Ovary (tissue), 3 donors: ENCODE data around the gene HERC4.

ENCODE experiments used
- POLR2A ChIP-seq: fragments of 450-650 bp; IDR thresholded peaks from one replicate; pipeline ENCODE4 v1.6.1; 2017; ENCODE audit warnings: antibody characterized with exemption, mild to moderate bottlenecking, moderate library complexity
- TF ChIP-seq, protein P1 (sequence below), 3 donors: fragments of 450-650 bp in 2 of 3; fragments of 200-600 bp in 1 of 3; IDR thresholded peaks; one replicate each; pipeline versions ENCODE4 v1.5.1 to v1.8.0; 2016 to 2022; ENCODE audit warnings: antibody characterized with exemption in 3 of 3, mild to moderate bottlenecking in 1 of 3
- donor health status: DM: no; HTN: no; CAD: no.

DNA sequence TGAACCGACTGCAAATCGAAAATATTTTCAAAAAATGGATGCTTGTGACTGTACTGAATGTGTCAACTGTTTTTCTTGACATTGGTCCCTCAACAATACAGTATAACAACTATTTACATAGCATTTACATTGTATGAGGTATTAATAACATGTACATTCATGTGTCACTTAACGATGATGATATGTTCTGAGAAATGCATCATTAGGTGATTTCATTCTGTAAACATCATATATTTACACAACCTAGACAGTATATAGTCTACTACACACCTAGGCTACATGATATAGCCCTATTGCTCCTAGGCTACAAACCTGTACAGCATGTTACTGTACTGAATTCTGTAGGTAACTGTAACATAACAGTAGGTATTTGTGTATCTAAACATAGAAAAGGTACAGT, 150.9 kb downstream of the HERC4 start:
- TF ChIP-seq, protein P1, sequence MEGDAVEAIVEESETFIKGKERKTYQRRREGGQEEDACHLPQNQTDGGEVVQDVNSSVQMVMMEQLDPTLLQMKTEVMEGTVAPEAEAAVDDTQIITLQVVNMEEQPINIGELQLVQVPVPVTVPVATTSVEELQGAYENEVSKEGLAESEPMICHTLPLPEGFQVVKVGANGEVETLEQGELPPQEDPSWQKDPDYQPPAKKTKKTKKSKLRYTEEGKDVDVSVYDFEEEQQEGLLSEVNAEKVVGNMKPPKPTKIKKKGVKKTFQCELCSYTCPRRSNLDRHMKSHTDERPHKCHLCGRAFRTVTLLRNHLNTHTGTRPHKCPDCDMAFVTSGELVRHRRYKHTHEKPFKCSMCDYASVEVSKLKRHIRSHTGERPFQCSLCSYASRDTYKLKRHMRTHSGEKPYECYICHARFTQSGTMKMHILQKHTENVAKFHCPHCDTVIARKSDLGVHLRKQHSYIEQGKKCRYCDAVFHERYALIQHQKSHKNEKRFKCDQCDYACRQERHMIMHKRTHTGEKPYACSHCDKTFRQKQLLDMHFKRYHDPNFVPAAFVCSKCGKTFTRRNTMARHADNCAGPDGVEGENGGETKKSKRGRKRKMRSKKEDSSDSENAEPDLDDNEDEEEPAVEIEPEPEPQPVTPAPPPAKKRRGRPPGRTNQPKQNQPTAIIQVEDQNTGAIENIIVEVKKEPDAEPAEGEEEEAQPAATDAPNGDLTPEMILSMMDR (IDR thresholded peaks at IDR 0.05), result no peak
- no peak for TF ChIP-seq POLR2A
